ENCODE measurements around the gene BAZ1B.
A peak's percentile ranks its signal among the peaks of the same experiment; 100 is the strongest.
"Not testable (repeated sequence)": the region's sequence is repeated elsewhere in the genome, so short reads cannot be mapped to it uniquely, and the experiment has no call there.

Gene BAZ1B

GRCh38 chr7:73429622-73430505 is 92.2 kb downstream of the BAZ1B start:
- no peak for DNase-seq (ENCODE audit: low read depth in 1 of 2, low spot score in 1 of 2)

- DNase-seq (ENCODE audit: low read depth in 1 of 2, low spot score in 1 of 2) = no peak
Measured at GRCh38 chr7:73429215-73429614, 92.9 kb downstream of the BAZ1B start.

GRCh38 chr7:73427902-73428787 is 93.9 kb downstream of the BAZ1B start:
- no peak for DNase-seq (ENCODE audit: low read depth in 1 of 2, low spot score in 1 of 2)

- no peak for DNase-seq (ENCODE audit: low read depth in 1 of 2, low spot score in 1 of 2)
Measured at GRCh38 chr7:73426016-73426415, 96.1 kb downstream of the BAZ1B start.

- DNase-seq (ENCODE audit: low read depth in 1 of 2, low spot score in 1 of 2) = no peak
Measured at GRCh38 chr7:73425356-73425983, 96.6 kb downstream of the BAZ1B start.

GRCh38 chr7:73424489-73424885 is 97.6 kb downstream of the BAZ1B start:
- no peak for DNase-seq (ENCODE audit: low read depth in 1 of 2, low spot score in 1 of 2)

GRCh38 chr7:73423519-73424488 is 98.3 kb downstream of the BAZ1B start:
- no peak for DNase-seq (ENCODE audit: low read depth in 1 of 2, low spot score in 1 of 2)

- not testable (repeated sequence) for DNase-seq (ENCODE audit: low read depth in 1 of 2, low spot score in 1 of 2)
Measured at GRCh38 chr7:73420610-73421009, 101.5 kb downstream of the BAZ1B start.

- DNase-seq (ENCODE audit: low read depth in 1 of 2, low spot score in 1 of 2) = not testable (repeated sequence)
Measured at GRCh38 chr7:73420016-73420415, 102.1 kb downstream of the BAZ1B start.

GRCh38 chr7:73418113-73418703 is 103.9 kb downstream of the BAZ1B start:
- no peak for DNase-seq (ENCODE audit: low read depth in 1 of 2, low spot score in 1 of 2)

GRCh38 chr7:73410541-73411131 is 111.5 kb downstream of the BAZ1B start:
- DNase-seq (ENCODE audit: low read depth in 1 of 2, low spot score in 1 of 2) = not testable (repeated sequence)

GRCh38 chr7:73404860-73405259 is 117.2 kb downstream of the BAZ1B start:
- not testable (repeated sequence) for DNase-seq (ENCODE audit: low read depth in 1 of 2, low spot score in 1 of 2)

- peak; percentile 5 to 58 for DNase-seq (ENCODE audit: low read depth in 1 of 2, low spot score in 1 of 2)
Measured at GRCh38 chr7:73399185-73400050, 122.7 kb downstream of the BAZ1B start.

- DNase-seq (ENCODE audit: low read depth in 1 of 2, low spot score in 1 of 2) = no peak
Measured at GRCh38 chr7:73397521-73398281, 124.4 kb downstream of the BAZ1B start.

GRCh38 chr7:73395538-73396503 is 126.3 kb downstream of the BAZ1B start:
- no peak for DNase-seq (ENCODE audit: low read depth in 1 of 2, low spot score in 1 of 2)

GRCh38 chr7:73394422-73394821 is 127.7 kb downstream of the BAZ1B start:
- DNase-seq (ENCODE audit: low read depth in 1 of 2, low spot score in 1 of 2) = no peak

- DNase-seq (ENCODE audit: low read depth in 1 of 2, low spot score in 1 of 2) = no peak
Measured at GRCh38 chr7:73391396-73391795, 130.7 kb downstream of the BAZ1B start.

Data from stimulated activated CD4-positive, alpha-beta T cell treated with anti-CD3 and anti-CD28 coated beads, Interleukin-15, amount 100 ng/mL, for 1 hour (primary cell).